ENCODE measurements around the gene CACNA2D2. TPM values are rescaled to one million over a fixed set of nuclear protein-coding genes. Genes with fewer than 3 reads are reported as not detected.

The CACNA2D2 gene
- total and polyA plus RNA-seq, 2 of the 13 experiments (the other 11 are each of a cell fraction or from before 2014, with no cell fraction given): not detected

DNA sequence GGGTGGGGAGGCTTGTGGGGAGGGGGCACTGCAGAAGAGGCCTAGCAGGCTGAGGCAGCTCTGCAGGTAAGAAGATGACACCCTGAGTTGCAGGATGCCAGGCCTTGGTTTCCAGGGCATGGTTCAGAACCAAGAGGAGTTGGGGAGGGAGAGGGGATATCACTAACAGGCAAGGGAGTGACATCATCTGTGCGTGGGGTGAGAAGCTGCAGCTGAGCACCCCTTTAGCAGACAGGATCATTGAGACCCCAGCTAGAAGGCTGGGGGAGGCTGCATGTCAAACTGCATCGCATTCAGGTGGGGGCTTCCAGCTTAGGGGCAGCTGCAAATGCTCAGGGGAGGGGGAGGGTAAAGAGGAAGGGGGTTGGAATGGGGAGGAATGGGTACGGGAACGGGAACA, 23.0 kb downstream of the CACNA2D2 start:
- Histone ChIP-seq H2AFZ (ENCODE audit: low read length) (no peak overlapping the region), H3K27me3 (ENCODE audit: control insufficient read depth in 1 of 2, insufficient read depth in 2 of 2, low read length in 2 of 2) (peaks cover 4 to 52% of the 10 kb centered on the region in 2 experiments; a peak in 4 of 5 replicates), H3K4me1 (ENCODE audit: insufficient read depth, low read length) (no peaks in the 10 kb centered on the region), H3K36me3 (replicated peaks in 1 of 2; ENCODE audit: control insufficient read depth in 1 of 2, insufficient read depth in 2 of 2, low read length in 2 of 2) (no peaks in the 10 kb centered on the region), H3K4me2 (ENCODE audit: low read depth, low read length) (no peak overlapping the region), H3K4me3 (replicated peaks in 1 of 3; ENCODE audit: insufficient read depth in 1 of 3, low read depth in 2 of 3, low read length in 3 of 3) (no peak overlapping the region), H3K27ac (ENCODE audit: extremely low read length, insufficient read depth, low read length) (no peak overlapping the region), H3K9me3 (ENCODE audit: low read length) (no peaks in the 10 kb centered on the region), H3K79me2 (ENCODE audit: insufficient read depth, low read length) (no peaks in the 10 kb centered on the region), H3K9ac (ENCODE audit: insufficient read depth, low read depth, low read length) (no peak overlapping the region), H4K20me1 (ENCODE audit: insufficient read depth, low read length) (peaks cover 4% of the 10 kb centered on the region; the same call in 1 of the 2 replicates)
- ChIA-PET CTCF (ENCODE audit: low intra/inter-chr PET ratio, low total read pairs) (no interaction called here), POLR2A (no interaction called here)
- ATAC-seq (no peak), FAIRE-seq (no peak), DNase-seq (ENCODE audit: low spot score) (no peak)
- TF ChIP-seq DNMT3B (CRISPR knock-in tag; conservative IDR thresholded peaks at IDR 0.05): no peak
- no peak for TF ChIP-seq ISL2 (CRISPR knock-in tag; IDR thresholded peaks at IDR 0.05)
- no peak for TF ChIP-seq TAF1 (CRISPR knock-in tag; IDR thresholded peaks at IDR 0.05)
- no peak for TF ChIP-seq RNF219 (CRISPR knock-in tag; IDR thresholded peaks at IDR 0.05)
- TF ChIP-seq, protein P1, sequence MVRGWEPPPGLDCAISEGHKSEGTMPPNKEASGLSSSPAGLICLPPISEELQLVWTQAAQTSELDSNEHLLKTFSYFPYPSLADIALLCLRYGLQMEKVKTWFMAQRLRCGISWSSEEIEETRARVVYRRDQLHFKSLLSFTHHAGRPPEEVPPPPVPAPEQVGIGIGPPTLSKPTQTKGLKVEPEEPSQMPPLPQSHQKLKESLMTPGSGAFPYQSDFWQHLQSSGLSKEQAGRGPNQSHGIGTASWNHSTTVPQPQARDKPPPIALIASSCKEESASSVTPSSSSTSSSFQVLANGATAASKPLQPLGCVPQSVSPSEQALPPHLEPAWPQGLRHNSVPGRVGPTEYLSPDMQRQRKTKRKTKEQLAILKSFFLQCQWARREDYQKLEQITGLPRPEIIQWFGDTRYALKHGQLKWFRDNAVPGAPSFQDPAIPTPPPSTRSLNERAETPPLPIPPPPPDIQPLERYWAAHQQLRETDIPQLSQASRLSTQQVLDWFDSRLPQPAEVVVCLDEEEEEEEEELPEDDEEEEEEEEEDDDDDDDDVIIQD (CRISPR knock-in tag; IDR thresholded peaks at IDR 0.05; ENCODE audit: low read depth): no peak
- TF ChIP-seq ZNF552 (CRISPR knock-in tag; IDR thresholded peaks at IDR 0.05; ENCODE audit: borderline replicate concordance): no peak
- TF ChIP-seq ZNF746 (CRISPR knock-in tag; IDR thresholded peaks at IDR 0.05): no peak
- no peak for TF ChIP-seq ZNF761 (CRISPR knock-in tag; conservative IDR thresholded peaks at IDR 0.05)
- no peak for TF ChIP-seq SETDB1 (CRISPR knock-in tag; IDR thresholded peaks at IDR 0.05; ENCODE audit: borderline replicate concordance)
- TF ChIP-seq ZNF775 (CRISPR knock-in tag; IDR thresholded peaks at IDR 0.05; ENCODE audit: borderline replicate concordance): no peak
- no peak for TF ChIP-seq ZNF883 (CRISPR knock-in tag; IDR thresholded peaks at IDR 0.05; ENCODE audit: not compliant biosample characterization)
- TF ChIP-seq HDAC1 (CRISPR knock-in tag; IDR thresholded peaks at IDR 0.05): no peak
- no peak for TF ChIP-seq HNRNPUL1 (IDR thresholded peaks at IDR 0.05; ENCODE audit: low read depth, low read length)
- TF ChIP-seq PHB2 (IDR thresholded peaks at IDR 0.05; ENCODE audit: partially characterized antibody): no peak
- TF ChIP-seq ESRRA (CRISPR knock-in tag; IDR thresholded peaks at IDR 0.05; ENCODE audit: low read depth): no peak
- no peak for TF ChIP-seq ZNF383 (CRISPR knock-in tag; IDR thresholded peaks at IDR 0.05; ENCODE audit: borderline replicate concordance)
- in situ Hi-C loops (cut with HindIII; ENCODE audit: extremely low pct_ligation_motif_present, low pct_unique_long_range_greater_than_20kb): no loop called here
- 1% methylated on average over 4 of the region's 4 CpGs for WGBS (ENCODE audit: low lambda C conversion rate)
- no TSS peak for BruUV-seq (replicated peaks)
- intact Hi-C loops (cut with micrococcal nuclease; ENCODE audit: unreplicated experiment): no loop called here

Measured in HepG2 (cell line).